ENCODE measurements around the gene DIAPH2.

Gene DIAPH2

GRCh38 chrX:97175147-97175546 is 490.5 kb downstream of the DIAPH2 start:
- DNase-seq (ENCODE audit: low read depth in 2 of 2): no peak

- no peak for DNase-seq (ENCODE audit: low read depth in 2 of 2)
Observed at GRCh38 chrX:97189668-97190067, 505.0 kb downstream of the DIAPH2 start.

- no peak for DNase-seq (ENCODE audit: low read depth in 2 of 2)
Observed at GRCh38 chrX:97199501-97199900, 514.9 kb downstream of the DIAPH2 start.

- DNase-seq (ENCODE audit: low read depth in 2 of 2): no peak
Observed at GRCh38 chrX:97200454-97200853, 515.8 kb downstream of the DIAPH2 start.

GRCh38 chrX:97210501-97210900 is 525.9 kb downstream of the DIAPH2 start:
- DNase-seq (ENCODE audit: low read depth in 2 of 2): no peak

GRCh38 chrX:97211070-97211469 is 526.4 kb downstream of the DIAPH2 start:
- DNase-seq (ENCODE audit: low read depth in 2 of 2): no peak

GRCh38 chrX:97215186-97215585 is 530.5 kb downstream of the DIAPH2 start:
- no peak for DNase-seq (ENCODE audit: low read depth in 2 of 2)

- no peak for DNase-seq (ENCODE audit: low read depth in 2 of 2)
Observed at GRCh38 chrX:97224148-97224547, 539.5 kb downstream of the DIAPH2 start.

- no peak for DNase-seq (ENCODE audit: low read depth in 2 of 2)
Observed at GRCh38 chrX:97229318-97229717, 544.7 kb downstream of the DIAPH2 start.

- no peak for DNase-seq (ENCODE audit: low read depth in 2 of 2)
Observed at GRCh38 chrX:97230948-97231347, 546.3 kb downstream of the DIAPH2 start.

GRCh38 chrX:97234471-97235081 is 549.9 kb downstream of the DIAPH2 start:
- no peak for DNase-seq (ENCODE audit: low read depth in 2 of 2)

- DNase-seq (ENCODE audit: low read depth in 2 of 2): no peak
Observed at GRCh38 chrX:97238632-97239031, 554.0 kb downstream of the DIAPH2 start.

GRCh38 chrX:97252111-97252510 is 567.5 kb downstream of the DIAPH2 start:
- DNase-seq (ENCODE audit: low read depth in 2 of 2): no peak

- DNase-seq (ENCODE audit: low read depth in 2 of 2): no peak
Observed at GRCh38 chrX:97260679-97261078, 576.0 kb downstream of the DIAPH2 start.

GRCh38 chrX:97266406-97267121 is 581.9 kb downstream of the DIAPH2 start:
- no peak for DNase-seq (ENCODE audit: low read depth in 2 of 2)

- no peak for DNase-seq (ENCODE audit: low read depth in 2 of 2)
Observed at GRCh38 chrX:97267396-97268181, 582.9 kb downstream of the DIAPH2 start.

- DNase-seq (ENCODE audit: low read depth in 2 of 2): no peak
Observed at GRCh38 chrX:97268182-97268680, 583.6 kb downstream of the DIAPH2 start.

- DNase-seq (ENCODE audit: low read depth in 2 of 2): no peak
Observed at GRCh38 chrX:97284531-97284930, 599.9 kb downstream of the DIAPH2 start.

- no peak for DNase-seq (ENCODE audit: low read depth in 2 of 2)
Observed at GRCh38 chrX:97290199-97290598, 605.6 kb downstream of the DIAPH2 start.

- no peak for DNase-seq (ENCODE audit: low read depth in 2 of 2)
Observed at GRCh38 chrX:97294041-97294440, 609.4 kb downstream of the DIAPH2 start.

GRCh38 chrX:97295954-97296353 is 611.3 kb downstream of the DIAPH2 start:
- DNase-seq (ENCODE audit: low read depth in 2 of 2): no peak

GRCh38 chrX:97306771-97307470 is 622.3 kb downstream of the DIAPH2 start:
- DNase-seq (ENCODE audit: low read depth in 2 of 2): no peak
